GM18526 (cell line): Measurements from ENCODE around the gene CTDSPL.

ENCODE experiments used
- POLR2A ChIP-seq: IDR thresholded peaks from 3 replicates; pipeline ENCODE4 v1.6.1; 2011; ENCODE audit not compliant: insufficient read length; ENCODE audit errors: extremely low read depth

The CTDSPL gene

GRCh38 chr3:37864904-37865303 lies 3.2 kb downstream of the CTDSPL start:
- no peak for TF ChIP-seq POLR2A

- TF ChIP-seq POLR2A = no peak
These were observed 5.5 kb downstream of the CTDSPL start for GRCh38 chr3:37867144-37867543.

- TF ChIP-seq POLR2A = no peak
These were observed 10.2 kb downstream of the CTDSPL start for GRCh38 chr3:37871858-37872257.

- no peak for TF ChIP-seq POLR2A
These were observed 10.9 kb downstream of the CTDSPL start for GRCh38 chr3:37872413-37873160.

GRCh38 chr3:37876279-37876678 lies 14.6 kb downstream of the CTDSPL start:
- TF ChIP-seq POLR2A = no peak

GRCh38 chr3:37882711-37883110 lies 21.0 kb downstream of the CTDSPL start:
- no peak for TF ChIP-seq POLR2A

GRCh38 chr3:37885814-37886213 lies 24.1 kb downstream of the CTDSPL start:
- no peak for TF ChIP-seq POLR2A

- TF ChIP-seq POLR2A = no peak
These were observed 24.7 kb downstream of the CTDSPL start for GRCh38 chr3:37886395-37886794.

- no peak for TF ChIP-seq POLR2A
These were observed 25.4 kb downstream of the CTDSPL start for GRCh38 chr3:37887062-37887461.

GRCh38 chr3:37887824-37888223 lies 26.1 kb downstream of the CTDSPL start:
- TF ChIP-seq POLR2A = no peak

GRCh38 chr3:37888421-37888820 lies 26.7 kb downstream of the CTDSPL start:
- TF ChIP-seq POLR2A = no peak

- TF ChIP-seq POLR2A = no peak
These were observed 28.8 kb downstream of the CTDSPL start for GRCh38 chr3:37890522-37890921.

- no peak for TF ChIP-seq POLR2A
These were observed 29.5 kb downstream of the CTDSPL start for GRCh38 chr3:37891227-37891626.

GRCh38 chr3:37892927-37893600 lies 31.4 kb downstream of the CTDSPL start:
- no peak for TF ChIP-seq POLR2A

- no peak for TF ChIP-seq POLR2A
These were observed 35.1 kb downstream of the CTDSPL start for GRCh38 chr3:37896827-37897226.

GRCh38 chr3:37897763-37898162 lies 36.1 kb downstream of the CTDSPL start:
- TF ChIP-seq POLR2A = no peak

- no peak for TF ChIP-seq POLR2A
These were observed 36.7 kb downstream of the CTDSPL start for GRCh38 chr3:37898424-37898823.

GRCh38 chr3:37899101-37899707 lies 37.5 kb downstream of the CTDSPL start:
- no peak for TF ChIP-seq POLR2A
